Testis (tissue), 3 donors: ENCODE data around the gene HDAC9. TPM values are rescaled to one million over a fixed set of nuclear protein-coding genes. Genes with fewer than 3 reads are reported as not detected.

Experiments used
- DNase-seq: peaks from one replicate; pipeline ENCODE4 v3.0.0-alpha.2; 2019
- H3K27ac ChIP-seq, 2 donors: fragments of 200-600 bp; sonication (generic); one replicate each; pipeline ENCODE4 v1.5.1; 2019
- H3K27me3 ChIP-seq: fragments of 200-600 bp; sonication (generic); one replicate; pipeline ENCODE4 v1.5.1; 2019
- H3K36me3 ChIP-seq: fragments of 200-600 bp; sonication (generic); one replicate; pipeline ENCODE4 v1.5.1; 2017; ENCODE audit warnings: low read depth; ENCODE audit errors: missing control alignments
- H3K4me1 ChIP-seq: fragments of 200-600 bp; sonication (generic); one replicate; pipeline ENCODE4 v1.5.1; 2019
- H3K4me3 ChIP-seq, 2 donors: fragments of 200-600 bp; sonication (generic); one replicate each; pipeline ENCODE4 v1.5.1; 2017 to 2019
- H3K9me3 ChIP-seq: fragments of 200-600 bp; sonication (generic); one replicate; pipeline ENCODE4 v1.5.1; 2017
- CTCF ChIP-seq, 3 experiments: fragments of 450-650 bp in 2 of 3; fragments of 200-600 bp in 1 of 3; sonication (generic) in 1 of 3; IDR thresholded peaks; one replicate each; pipeline ENCODE4 v1.5.1; 2016 to 2019; ENCODE audit warnings: antibody characterized with exemption in 3 of 3, mild to moderate bottlenecking in 2 of 3, moderate library complexity in 1 of 3
- POLR2A ChIP-seq: fragments of 450-650 bp; IDR thresholded peaks from one replicate; pipeline ENCODE4 v1.6.1; 2017; ENCODE audit warnings: antibody characterized with exemption, mild to moderate bottlenecking, moderate library complexity
- WGBS, 2 donors: methylation state at CpG; one replicate each; pipeline ENCODE4 v1.1.5; 2018; 5-methylcytosine and 5-hydroxymethylcytosine counted together
- intact Hi-C: fragments of 100-400 bp; cut with DNase I; formaldehyde crosslinking; loops from one replicate; pipeline ENCODE4 v1.15.1; 2023; ENCODE audit warnings: low total_unique reads
- polyA plus RNA-seq: library from polyadenylated mRNA; stranded (reverse); fragments of 350-450 nt; fragmentation: Illumina TruSeq; extraction: RNeasy Lipid Tissue Mini Kit (QIAGEN cat#74804); gene quantifications from one replicate; pipeline ENCODE4 v1.2.3, GENCODE V29; 2014; ENCODE audit warnings: low read depth, low replicate concordance; ENCODE audit not compliant: insufficient read depth
- total RNA-seq, 2 donors: library from RNA; depleted of rRNA; stranded (reverse); fragments of >200 nt; gene quantifications; one replicate each; pipeline ENCODE4 v1.2.3, GENCODE V29; 2016

Gene HDAC9
- total and polyA plus RNA-seq, 3 donors from 2014 or later = 30.6 to 35.5 (median 35.4) TPM

DNA sequence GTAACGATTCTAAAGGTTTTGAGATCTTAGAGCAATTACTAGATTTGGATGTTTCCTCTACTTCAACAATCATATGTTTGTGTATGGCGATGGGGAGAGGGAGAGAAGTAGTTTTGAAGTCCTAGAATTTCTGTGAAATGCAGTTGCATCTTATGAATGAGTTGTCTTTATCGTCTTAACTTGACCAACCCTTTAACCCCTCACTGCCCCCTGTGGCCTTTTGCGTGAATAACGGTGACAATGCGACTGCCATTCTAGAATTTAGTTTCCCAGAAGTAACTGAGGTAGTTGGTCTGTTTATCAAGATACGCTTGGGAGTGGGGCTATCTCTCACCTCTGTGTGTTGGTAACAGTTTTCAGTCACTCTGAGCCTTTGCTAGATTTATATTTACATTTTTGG is 204.6 kb downstream of the HDAC9 start:
- no peak overlapping the region for H3K27ac ChIP-seq
- H3K4me3 ChIP-seq = no peak overlapping the region
- TF ChIP-seq CTCF (IDR thresholded peaks at IDR 0.05) (no peak), POLR2A (no peak)
- no peaks in the 10 kb centered on the region for H3K4me1 ChIP-seq
- no peaks in the 10 kb centered on the region for H3K36me3 ChIP-seq
- DNase-seq = no peak
- intact Hi-C loops = no loop called here
- H3K9me3 ChIP-seq = no peaks in the 10 kb centered on the region
- 86 to 88% methylated on average over 7 of the region's 7 CpGs for WGBS, 2 donors
- no peaks in the 10 kb centered on the region for H3K27me3 ChIP-seq

DNA sequence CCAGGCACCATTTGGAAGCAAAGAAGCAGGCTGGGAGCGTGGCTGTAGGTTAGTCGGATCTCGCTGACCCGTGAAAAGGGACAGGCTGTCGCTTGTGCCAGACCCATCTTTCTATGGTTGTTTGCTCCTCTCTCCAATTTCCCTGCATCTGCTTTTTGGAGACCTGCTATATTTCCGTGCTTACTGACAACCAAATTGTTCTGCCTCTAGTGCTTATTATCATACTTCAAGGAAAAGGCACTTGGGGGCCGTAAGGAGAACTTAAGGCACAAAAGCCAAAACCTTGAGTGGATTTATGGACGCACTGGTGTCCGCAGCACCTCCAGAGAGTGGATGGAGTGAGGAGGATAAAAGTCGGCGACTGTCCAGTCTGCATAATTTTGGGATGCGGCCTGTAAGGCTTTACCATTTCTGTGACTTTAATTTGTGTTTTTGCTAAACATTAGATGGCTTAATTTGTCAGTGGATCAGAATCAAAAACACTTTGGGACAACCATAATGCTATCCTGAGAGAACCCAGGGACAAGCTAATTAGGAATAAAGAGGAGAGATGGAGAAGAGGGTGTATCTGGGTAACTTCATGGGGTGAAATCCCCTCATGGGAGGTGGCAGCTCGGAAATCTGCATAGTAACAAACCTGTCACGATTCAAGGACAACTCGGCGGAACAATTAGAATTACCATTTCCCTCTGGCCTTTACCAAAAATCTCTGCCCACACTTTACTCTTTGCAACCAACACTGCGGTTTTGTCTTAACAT is 206.7 kb downstream of the HDAC9 start:
- no peak overlapping the region for H3K4me3 ChIP-seq
- no peak for DNase-seq
- intact Hi-C loops = no loop called here

GRCh38 chr7:18703685-18704084 is 208.1 kb downstream of the HDAC9 start:
- no peak for DNase-seq
- H3K27ac ChIP-seq = no peak overlapping the region
- H3K4me3 ChIP-seq = no peak overlapping the region
- H3K27me3 ChIP-seq = no peaks in the 10 kb centered on the region
- no peaks in the 10 kb centered on the region for H3K9me3 ChIP-seq
- no peaks in the 10 kb centered on the region for H3K36me3 ChIP-seq
- TF ChIP-seq POLR2A (no peak), CTCF (IDR thresholded peaks at IDR 0.05) (no peak)
- intact Hi-C loops = no loop called here
- no peaks in the 10 kb centered on the region for H3K4me1 ChIP-seq

More for the DNA sequence above, 206.7 kb downstream of the HDAC9 start:
- Histone ChIP-seq H3K9me3 (no peaks in the 10 kb centered on the region), H3K4me1 (no peaks in the 10 kb centered on the region), H3K27ac (no peak overlapping the region), H3K36me3 (no peaks in the 10 kb centered on the region), H3K27me3 (no peaks in the 10 kb centered on the region)
- TF ChIP-seq CTCF (IDR thresholded peaks at IDR 0.05) = no peak
- no peak for TF ChIP-seq POLR2A
- 84 to 87% methylated on average over 17 of the region's 17 CpGs for WGBS, 2 donors

- intact Hi-C loops = no loop called here
- H3K36me3 ChIP-seq = no peaks in the 10 kb centered on the region
- H3K9me3 ChIP-seq = no peaks in the 10 kb centered on the region
- H3K27ac ChIP-seq = no peak overlapping the region
- H3K4me1 ChIP-seq = no peaks in the 10 kb centered on the region
- H3K27me3 ChIP-seq = no peaks in the 10 kb centered on the region
- no peak for DNase-seq
- 75 to 76% methylated on average over 3 of the region's 3 CpGs for WGBS, 2 donors
- TF ChIP-seq CTCF (IDR thresholded peaks at IDR 0.05) (no peak), POLR2A (no peak)
- H3K4me3 ChIP-seq = no peak overlapping the region
These were observed 211.1 kb downstream of the HDAC9 start for GRCh38 chr7:18706670-18707069.

DNA sequence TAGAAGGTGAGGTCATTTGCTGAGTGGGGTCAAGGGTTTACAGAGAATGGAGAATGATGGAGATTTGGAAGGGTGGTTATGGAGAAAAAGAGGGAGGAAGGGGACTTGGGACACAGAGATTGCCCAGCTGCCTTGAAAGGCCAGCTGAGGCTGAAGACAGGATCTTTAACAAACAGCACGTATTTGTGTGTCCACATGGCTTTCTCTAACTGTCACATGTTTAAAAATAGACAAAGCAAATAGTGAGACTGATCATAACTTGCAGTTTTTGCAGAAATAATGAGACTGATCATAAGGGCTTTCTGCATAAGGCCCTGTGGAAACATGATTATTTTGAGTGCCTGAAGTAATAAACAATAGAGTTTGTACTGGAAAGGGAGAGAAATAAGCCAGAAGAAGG is 212.7 kb downstream of the HDAC9 start:
- no peak for DNase-seq
- intact Hi-C loops = no loop called here
- Histone ChIP-seq H3K36me3 (no peaks in the 10 kb centered on the region), H3K9me3 (no peaks in the 10 kb centered on the region), H3K4me3 (no peak overlapping the region), H3K4me1 (no peaks in the 10 kb centered on the region), H3K27me3 (no peaks in the 10 kb centered on the region), H3K27ac (no peak overlapping the region)
- WGBS, 2 donors = 44 to 55% methylated on average over 1 of the region's 1 CpG
- TF ChIP-seq POLR2A (no peak), CTCF (IDR thresholded peaks at IDR 0.05) (no peak)
